Stimulated activated naive CD8-positive, alpha-beta T cell treated with anti-CD3 and anti-CD28 coated beads, Interleukin-15, Interleukin-2, amounts not matched to agents 100 ng/mL and 50 ng/mL, for 24 hours (primary cell): ENCODE data around the gene BOC.

Source experiments
- H3K27ac Mint-ChIP-seq: one replicate; pipeline ENCODE4 v1.8.0; 2021; ENCODE audit warnings: mild to moderate bottlenecking, mixed read lengths
- H3K27me3 Mint-ChIP-seq: one replicate; pipeline ENCODE4 v1.8.0; 2021; ENCODE audit warnings: mixed read lengths
- H3K36me3 Mint-ChIP-seq: one replicate; pipeline ENCODE4 v1.8.0; 2021; ENCODE audit warnings: low read depth, mixed read lengths
- H3K4me1 Mint-ChIP-seq: one replicate; pipeline ENCODE4 v1.8.0; 2021; ENCODE audit warnings: low read depth, mixed read lengths
- H3K4me3 Mint-ChIP-seq: one replicate; pipeline ENCODE4 v1.8.0; 2021; ENCODE audit warnings: mild to moderate bottlenecking, mixed read lengths
- H3K9me3 Mint-ChIP-seq: one replicate; pipeline ENCODE4 v1.8.0; 2021; ENCODE audit warnings: mixed read lengths

Gene BOC

DNA sequence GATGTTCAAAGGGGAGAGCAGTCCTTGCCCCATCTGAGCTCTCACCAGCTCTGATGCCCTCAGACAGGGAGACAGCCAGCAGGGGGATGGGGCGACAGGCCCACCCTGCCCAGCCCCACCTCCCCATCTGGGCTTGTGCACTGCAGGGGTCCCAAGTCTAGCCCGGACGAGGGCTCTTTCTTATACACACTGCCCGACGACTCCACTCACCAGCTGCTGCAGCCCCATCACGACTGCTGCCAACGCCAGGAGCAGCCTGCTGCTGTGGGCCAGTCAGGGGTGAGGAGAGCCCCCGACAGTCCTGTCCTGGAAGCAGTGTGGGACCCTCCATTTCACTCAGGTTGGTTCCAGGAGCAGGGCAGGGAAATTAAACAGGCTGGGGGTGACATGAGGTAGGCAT is 73.9 kb downstream of the BOC start:
- Mint-ChIP-seq H3K4me3 (no peak overlapping the region), H3K36me3 (no peaks in the 10 kb centered on the region), H3K4me1 (peaks cover 6% of the 10 kb centered on the region), H3K9me3 (no peaks in the 10 kb centered on the region), H3K27me3 (no peaks in the 10 kb centered on the region), H3K27ac (no peak overlapping the region)

- Mint-ChIP-seq H3K27ac (no peak overlapping the region), H3K4me3 (no peak overlapping the region), H3K36me3 (no peaks in the 10 kb centered on the region), H3K9me3 (no peaks in the 10 kb centered on the region), H3K27me3 (no peaks in the 10 kb centered on the region), H3K4me1 (peaks cover 6% of the 10 kb centered on the region)
These were observed 74.4 kb downstream of the BOC start for GRCh38 chr3:113285741-113286140.

DNA sequence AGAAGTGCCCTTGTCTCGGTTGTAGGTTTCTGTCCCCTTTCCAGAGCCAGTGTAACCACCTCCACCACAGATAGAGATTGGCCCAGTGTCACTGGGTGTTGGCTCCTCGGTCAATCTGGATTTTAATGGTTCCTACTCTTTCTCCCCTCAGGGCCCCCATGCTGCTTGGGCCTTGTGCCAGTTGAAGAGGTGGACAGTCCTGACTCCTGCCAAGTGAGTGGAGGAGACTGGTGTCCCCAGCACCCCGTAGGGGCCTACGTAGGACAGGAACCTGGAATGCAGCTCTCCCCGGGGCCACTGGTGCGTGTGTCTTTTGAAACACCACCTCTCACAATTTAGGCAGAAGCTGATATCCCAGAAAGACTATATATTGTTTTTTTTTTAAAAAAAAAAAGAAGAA is 75.2 kb downstream of the BOC start:
- Mint-ChIP-seq H3K9me3 (no peaks in the 10 kb centered on the region), H3K27ac (no peak overlapping the region), H3K27me3 (no peaks in the 10 kb centered on the region), H3K4me1 (peaks cover 6% of the 10 kb centered on the region), H3K36me3 (no peaks in the 10 kb centered on the region), H3K4me3 (no peak overlapping the region)

DNA sequence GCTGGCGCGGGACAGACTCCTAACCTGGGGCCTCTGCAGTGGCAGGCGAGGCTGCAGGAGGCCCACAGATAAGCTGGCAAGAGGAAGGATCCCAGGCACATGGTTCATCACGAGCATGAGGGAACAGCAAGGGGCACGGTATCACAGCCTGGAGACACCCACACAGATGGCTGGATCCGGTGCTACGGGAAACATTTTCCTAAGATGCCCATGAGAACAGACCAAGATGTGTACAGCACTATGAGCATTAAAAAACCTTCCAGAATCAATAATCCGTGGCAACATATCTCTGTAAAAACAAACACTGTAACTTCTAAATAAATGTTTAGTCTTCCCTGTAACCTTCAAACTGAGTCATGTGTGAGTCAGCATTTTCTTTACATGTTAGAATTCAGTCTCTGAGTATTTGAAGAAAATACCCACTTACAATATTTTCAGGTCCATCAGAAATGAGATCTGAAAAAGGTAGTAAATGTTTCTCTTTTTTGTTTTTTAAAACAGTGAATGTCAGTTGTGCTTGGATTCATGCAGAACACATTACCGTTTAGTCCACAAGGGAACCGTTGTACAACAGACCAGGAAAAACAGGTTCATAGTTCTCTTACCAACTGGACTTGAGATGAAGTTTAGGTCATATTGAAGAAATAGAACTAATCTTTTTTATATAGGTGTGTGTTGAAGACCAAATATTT is 75.9 kb downstream of the BOC start:
- Mint-ChIP-seq H3K36me3 (no peaks in the 10 kb centered on the region), H3K4me1 (peaks cover 6% of the 10 kb centered on the region), H3K27ac (no peak overlapping the region), H3K27me3 (no peaks in the 10 kb centered on the region), H3K9me3 (no peaks in the 10 kb centered on the region), H3K4me3 (no peak overlapping the region)

DNA sequence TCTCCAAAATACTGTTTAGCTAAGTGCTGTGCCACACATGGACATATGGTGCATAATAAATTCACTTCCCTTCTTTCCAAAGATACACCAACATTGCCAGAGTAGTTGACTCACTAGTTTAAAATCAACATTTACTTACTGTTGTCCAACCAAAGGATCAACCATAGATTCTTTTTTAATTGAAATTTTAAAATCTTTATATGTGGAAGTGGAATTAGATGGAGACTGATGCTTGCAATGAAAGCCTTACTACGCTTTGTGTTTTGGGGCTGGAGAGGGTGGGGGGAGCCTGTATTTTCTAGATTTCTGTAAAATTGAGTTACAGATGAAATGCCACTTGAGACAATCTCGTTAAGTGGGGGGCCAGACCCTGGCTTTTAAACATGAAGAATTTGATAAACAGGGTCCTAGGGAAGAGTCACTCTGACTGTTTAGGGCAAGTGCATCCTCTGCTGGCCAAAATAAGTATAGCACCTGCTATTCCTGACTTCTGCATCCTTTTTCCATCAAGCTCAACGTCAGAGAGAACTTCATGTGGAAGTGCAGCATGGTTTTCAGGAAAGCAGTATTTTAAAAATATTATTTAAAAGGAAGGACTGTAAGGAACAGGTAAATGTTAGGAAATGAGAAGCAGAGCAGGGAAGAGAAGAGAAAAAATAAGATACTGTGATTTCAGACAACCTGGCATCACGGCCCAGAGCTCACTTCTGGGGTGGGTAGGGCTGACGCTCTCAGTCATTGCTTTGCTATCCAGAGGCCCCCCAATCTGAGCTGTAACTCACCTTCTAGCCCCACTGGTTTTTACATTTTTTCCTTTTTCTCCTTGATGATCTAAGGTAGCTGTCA is 76.7 kb downstream of the BOC start:
- Mint-ChIP-seq H3K9me3 (no peaks in the 10 kb centered on the region), H3K27ac (no peak overlapping the region), H3K27me3 (no peaks in the 10 kb centered on the region), H3K36me3 (no peaks in the 10 kb centered on the region), H3K4me3 (no peak overlapping the region), H3K4me1 (peaks cover 6% of the 10 kb centered on the region)

- peaks cover 6% of the 10 kb centered on the region for H3K4me1 Mint-ChIP-seq
- no peak overlapping the region for H3K27ac Mint-ChIP-seq
- H3K36me3 Mint-ChIP-seq = no peaks in the 10 kb centered on the region
- no peak overlapping the region for H3K4me3 Mint-ChIP-seq
- no peaks in the 10 kb centered on the region for H3K27me3 Mint-ChIP-seq
- no peaks in the 10 kb centered on the region for H3K9me3 Mint-ChIP-seq
These were observed 77.5 kb downstream of the BOC start for GRCh38 chr3:113288881-113289280.

GRCh38 chr3:113291572-113291971 is 80.2 kb downstream of the BOC start:
- Mint-ChIP-seq H3K27ac (no peak overlapping the region), H3K9me3 (no peaks in the 10 kb centered on the region), H3K4me3 (no peak overlapping the region), H3K27me3 (no peaks in the 10 kb centered on the region), H3K4me1 (peaks cover 6% of the 10 kb centered on the region), H3K36me3 (peaks cover 1% of the 10 kb centered on the region)

GRCh38 chr3:113292933-113293332 is 81.6 kb downstream of the BOC start:
- Mint-ChIP-seq H3K27ac (no peak overlapping the region), H3K4me1 (no peaks in the 10 kb centered on the region), H3K9me3 (no peaks in the 10 kb centered on the region), H3K36me3 (peaks cover 4% of the 10 kb centered on the region), H3K27me3 (no peaks in the 10 kb centered on the region), H3K4me3 (no peak overlapping the region)

DNA sequence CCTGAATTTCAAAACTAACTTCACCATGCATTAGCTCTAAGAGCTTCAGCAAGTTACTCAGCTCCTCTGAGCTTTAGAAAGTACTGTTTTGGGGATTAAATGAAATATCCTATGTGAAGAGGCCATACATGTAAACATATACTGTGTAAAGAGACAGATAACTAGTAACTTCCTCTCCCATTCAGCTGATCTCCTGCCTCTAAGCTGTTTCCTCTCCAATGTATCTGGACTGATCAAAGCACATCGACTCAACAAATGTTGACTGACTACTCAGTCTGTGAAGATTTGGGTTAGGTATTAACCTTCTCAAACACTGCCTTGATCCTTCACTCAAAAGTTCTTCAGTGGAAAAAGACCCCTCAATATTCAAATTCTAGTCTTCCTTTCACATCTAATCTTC is 82.0 kb downstream of the BOC start:
- Mint-ChIP-seq H3K4me3 (no peak overlapping the region), H3K4me1 (no peaks in the 10 kb centered on the region), H3K27me3 (no peaks in the 10 kb centered on the region), H3K27ac (no peak overlapping the region), H3K9me3 (no peaks in the 10 kb centered on the region), H3K36me3 (peaks cover 4% of the 10 kb centered on the region)

- Mint-ChIP-seq H3K27ac (no peak overlapping the region), H3K9me3 (no peaks in the 10 kb centered on the region), H3K36me3 (peaks cover 11% of the 10 kb centered on the region), H3K4me1 (no peaks in the 10 kb centered on the region), H3K4me3 (no peak overlapping the region), H3K27me3 (no peaks in the 10 kb centered on the region)
These were observed 84.1 kb downstream of the BOC start for GRCh38 chr3:113295463-113295862.

DNA sequence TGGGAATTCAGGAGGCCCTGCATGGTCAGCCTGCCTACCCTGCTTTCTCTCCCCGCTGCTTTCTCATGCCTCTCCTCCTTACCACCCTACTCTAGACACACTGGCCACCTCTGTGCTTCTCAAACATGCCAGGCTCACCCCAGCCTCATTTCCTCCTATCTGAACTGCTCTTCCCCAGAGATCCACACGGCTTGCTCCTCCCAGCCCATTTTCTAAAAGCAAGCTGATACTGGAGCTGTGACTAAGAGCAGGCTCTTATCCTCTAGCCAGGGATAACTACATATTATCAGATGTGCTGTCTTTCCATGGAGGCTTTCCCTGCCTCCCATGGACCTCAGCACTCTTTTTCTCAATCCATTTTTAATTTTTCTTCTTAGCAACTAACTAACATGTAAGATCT is 85.9 kb downstream of the BOC start:
- Mint-ChIP-seq H3K9me3 (no peaks in the 10 kb centered on the region), H3K27me3 (no peaks in the 10 kb centered on the region), H3K4me3 (no peak overlapping the region), H3K27ac (no peak overlapping the region), H3K4me1 (no peaks in the 10 kb centered on the region), H3K36me3 (peaks cover 11% of the 10 kb centered on the region)

DNA sequence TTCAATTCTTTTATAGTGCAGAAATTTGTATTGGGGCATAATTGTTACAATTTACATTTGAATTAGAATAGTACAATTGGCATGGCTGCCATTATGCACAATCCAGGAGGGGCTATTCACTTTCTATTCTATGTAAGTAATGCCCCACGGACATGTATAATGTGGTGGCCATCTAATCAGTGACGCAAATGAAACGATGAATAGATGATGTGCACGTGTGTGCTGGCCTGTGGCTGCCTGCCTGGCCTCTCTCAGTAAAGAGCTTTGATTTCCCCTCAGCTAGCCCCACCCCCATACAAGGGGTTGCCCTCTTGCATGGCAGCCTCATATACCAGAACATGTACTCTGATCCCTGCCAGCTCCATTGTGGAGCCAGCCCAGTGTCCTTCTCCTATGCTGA is 86.5 kb downstream of the BOC start:
- Mint-ChIP-seq H3K9me3 (no peaks in the 10 kb centered on the region), H3K27ac (no peak overlapping the region), H3K27me3 (no peaks in the 10 kb centered on the region), H3K36me3 (peaks cover 14% of the 10 kb centered on the region), H3K4me1 (no peaks in the 10 kb centered on the region), H3K4me3 (no peak overlapping the region)

DNA sequence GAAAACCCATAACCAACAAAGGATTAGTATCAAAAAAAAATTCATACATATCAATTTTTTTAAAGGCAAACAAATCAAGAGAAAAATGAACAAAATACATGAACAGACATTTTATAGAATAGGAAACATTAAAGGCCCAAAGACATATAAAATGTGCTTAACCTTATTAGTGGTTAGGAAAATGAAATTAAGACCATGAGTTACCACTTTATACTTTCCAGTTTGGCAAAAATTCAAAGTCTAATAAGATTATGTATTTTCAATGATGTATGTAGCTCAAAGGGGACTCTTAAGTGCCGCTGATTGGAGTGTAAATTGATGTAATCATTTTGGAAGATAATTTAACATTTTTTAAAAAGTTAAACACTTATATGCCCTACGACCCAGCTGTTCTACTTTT is 89.2 kb downstream of the BOC start:
- Mint-ChIP-seq H3K36me3 (peaks cover 22% of the 10 kb centered on the region), H3K27me3 (no peaks in the 10 kb centered on the region), H3K4me1 (no peaks in the 10 kb centered on the region), H3K4me3 (no peak overlapping the region), H3K27ac (no peak overlapping the region), H3K9me3 (no peaks in the 10 kb centered on the region)

GRCh38 chr3:113304102-113304501 is 92.7 kb downstream of the BOC start:
- Mint-ChIP-seq H3K4me1 (no peaks in the 10 kb centered on the region), H3K4me3 (no peak overlapping the region), H3K9me3 (no peaks in the 10 kb centered on the region), H3K27me3 (no peaks in the 10 kb centered on the region), H3K36me3 (peaks cover 19% of the 10 kb centered on the region), H3K27ac (no peak overlapping the region)

DNA sequence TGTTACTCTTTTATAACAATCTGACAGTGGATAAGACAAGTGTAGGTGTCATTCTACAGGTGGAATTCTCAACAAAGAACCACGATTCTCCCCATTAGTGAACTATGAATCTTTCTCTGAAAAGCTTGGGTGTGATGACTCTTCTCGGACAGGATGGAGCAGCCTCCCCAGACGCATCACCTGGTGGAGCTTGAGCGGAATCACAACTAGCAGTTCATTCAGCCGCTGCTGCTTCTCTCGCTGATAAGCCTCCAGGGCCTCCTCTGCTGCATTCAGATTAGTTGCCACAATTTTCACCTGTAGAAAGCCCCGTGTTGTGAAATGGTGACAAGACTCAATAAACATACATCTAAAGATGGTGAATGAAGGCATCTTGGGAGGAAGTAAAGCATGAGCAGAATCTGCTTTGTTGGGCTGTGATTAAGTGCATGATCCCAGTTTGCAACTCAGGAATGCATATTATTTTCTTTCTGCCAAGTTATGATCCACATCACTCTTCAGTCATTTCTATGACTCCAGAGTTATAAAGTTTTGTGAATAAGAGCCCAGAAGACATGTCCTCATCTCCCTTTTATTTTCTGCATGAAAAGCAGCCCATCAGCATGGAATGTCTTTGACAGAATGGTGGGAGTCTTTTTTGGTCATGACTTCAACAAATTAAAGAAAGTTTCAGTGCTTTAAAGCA is 93.6 kb downstream of the BOC start:
- Mint-ChIP-seq H3K27ac (no peak overlapping the region), H3K27me3 (no peaks in the 10 kb centered on the region), H3K36me3 (peaks cover 15% of the 10 kb centered on the region), H3K4me1 (no peaks in the 10 kb centered on the region), H3K9me3 (no peaks in the 10 kb centered on the region), H3K4me3 (no peak overlapping the region)
